HEK293 (cell line): ENCODE results near the gene GOSR2.

Experiments
- MEIS1 ChIP-seq: sonication (generic); formaldehyde crosslinking; IDR thresholded peaks from 2 replicates; pipeline ENCODE4 v1.8.1; 2022; ENCODE audit warnings: missing genetic modification reagents, mild to moderate bottlenecking, borderline replicate concordance
- PATZ1 ChIP-seq: fragments of 450-650 bp; formaldehyde crosslinking; IDR thresholded peaks from 2 replicates; pipeline ENCODE4 v1.5.1; 2016; ENCODE audit warnings: missing biosample characterization, missing genetic modification characterization
- REST ChIP-seq: fragments of 450-650 bp; formaldehyde crosslinking; IDR thresholded peaks from 2 replicates; pipeline ENCODE4 v1.5.1; 2016; ENCODE audit warnings: missing biosample characterization, missing genetic modification characterization
- SP2 ChIP-seq: fragments of 450-650 bp; formaldehyde crosslinking; IDR thresholded peaks from 2 replicates; pipeline ENCODE4 v1.5.1; 2016; ENCODE audit warnings: missing biosample characterization, missing genetic modification characterization
- YY1 ChIP-seq: fragments of 450-650 bp; formaldehyde crosslinking; IDR thresholded peaks from 2 replicates; pipeline ENCODE4 v1.5.1; 2018; ENCODE audit warnings: missing biosample characterization, missing genetic modification characterization
- ZBTB10 ChIP-seq: fragments of 450-650 bp; formaldehyde crosslinking; IDR thresholded peaks from 2 replicates; pipeline ENCODE4 v1.5.1; 2016; ENCODE audit warnings: missing biosample characterization, missing genetic modification characterization
- ZBTB21 ChIP-seq: fragments of 450-650 bp; formaldehyde crosslinking; IDR thresholded peaks from 2 replicates; pipeline ENCODE4 v1.5.1; 2017; ENCODE audit warnings: missing biosample characterization, missing genetic modification characterization
- ZNF274 ChIP-seq, 2 experiments: fragments of 200-500 bp in 1 of 2; fragments of 450-650 bp in 1 of 2; sonication (Bioruptor generic) in 1 of 2; formaldehyde crosslinking in 1 of 2; IDR thresholded peaks; 2 replicates each; pipeline versions ENCODE4 v1.5.1 to v1.6.1; 2014 to 2016; ENCODE audit warnings: borderline replicate concordance in 1 of 2, inconsistent platforms in 1 of 2, low read length in 1 of 2, missing biosample characterization in 1 of 2, missing genetic modification characterization in 1 of 2
- ZNF280C ChIP-seq: fragments of 450-650 bp; formaldehyde crosslinking; IDR thresholded peaks from 2 replicates; pipeline ENCODE4 v1.5.1; 2016; ENCODE audit warnings: missing biosample characterization, missing genetic modification characterization
- ZNF354C ChIP-seq: fragments of 450-650 bp; formaldehyde crosslinking; IDR thresholded peaks from 2 replicates; pipeline ENCODE4 v1.5.1; 2016; ENCODE audit warnings: missing biosample characterization, missing genetic modification characterization, low read depth, borderline replicate concordance
- ZNF433 ChIP-seq: fragments of 450-650 bp; formaldehyde crosslinking; IDR thresholded peaks from 2 replicates; pipeline ENCODE4 v1.5.1; 2016; ENCODE audit warnings: missing biosample characterization, missing genetic modification characterization, low read depth
- ZNF473 ChIP-seq: fragments of 450-650 bp; formaldehyde crosslinking; IDR thresholded peaks from 2 replicates; pipeline ENCODE4 v1.5.1; 2017; ENCODE audit warnings: missing biosample characterization, missing genetic modification characterization
- TF ChIP-seq, protein P1 (sequence below): fragments of 450-650 bp; formaldehyde crosslinking; IDR thresholded peaks from 2 replicates; pipeline ENCODE4 v1.5.1; 2016; ENCODE audit warnings: missing biosample characterization, missing genetic modification characterization

DNA sequence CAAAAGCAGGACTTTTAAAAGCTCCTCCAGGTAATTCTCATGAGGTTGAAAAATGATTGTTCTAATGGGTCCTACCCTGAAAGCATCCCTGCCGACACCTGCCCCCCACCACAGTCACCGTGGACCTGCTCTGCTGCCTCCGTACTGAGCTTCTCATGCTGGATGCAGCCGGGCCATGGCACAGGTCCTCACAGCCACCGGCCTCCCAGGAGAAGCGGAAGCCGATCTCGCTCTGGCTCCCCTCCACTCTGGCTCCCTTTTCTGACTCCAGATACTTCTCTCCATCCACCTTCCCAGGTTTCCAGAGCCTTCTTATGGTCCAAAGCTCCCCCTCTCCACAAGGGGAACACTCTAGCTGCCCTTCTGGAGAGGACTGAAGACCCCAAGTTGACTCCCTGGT lies 45.9 kb downstream of the GOSR2 start:
- TF ChIP-seq ZNF354C (tag by site-specific recombination) (no peak), YY1 (tag by site-specific recombination) (no peak), REST (tag by site-specific recombination) (no peak), SP2 (no peak), ZBTB21 (no peak), MEIS1 (CRISPR knock-in tag) (no peak), ZNF433 (tag by site-specific recombination) (no peak), ZNF473 (no peak), ZBTB10 (tag by site-specific recombination) (no peak), PATZ1 (tag by site-specific recombination) (no peak), ZNF280C (tag by site-specific recombination) (no peak), ZNF274 (IDR thresholded peaks at IDR 0.05; ENCODE audit: low read length) (no peak), ZNF274 (tag by site-specific recombination; IDR thresholded peaks at IDR 0.05; ENCODE audit: borderline replicate concordance) (no peak)
- TF ChIP-seq, protein P1, sequence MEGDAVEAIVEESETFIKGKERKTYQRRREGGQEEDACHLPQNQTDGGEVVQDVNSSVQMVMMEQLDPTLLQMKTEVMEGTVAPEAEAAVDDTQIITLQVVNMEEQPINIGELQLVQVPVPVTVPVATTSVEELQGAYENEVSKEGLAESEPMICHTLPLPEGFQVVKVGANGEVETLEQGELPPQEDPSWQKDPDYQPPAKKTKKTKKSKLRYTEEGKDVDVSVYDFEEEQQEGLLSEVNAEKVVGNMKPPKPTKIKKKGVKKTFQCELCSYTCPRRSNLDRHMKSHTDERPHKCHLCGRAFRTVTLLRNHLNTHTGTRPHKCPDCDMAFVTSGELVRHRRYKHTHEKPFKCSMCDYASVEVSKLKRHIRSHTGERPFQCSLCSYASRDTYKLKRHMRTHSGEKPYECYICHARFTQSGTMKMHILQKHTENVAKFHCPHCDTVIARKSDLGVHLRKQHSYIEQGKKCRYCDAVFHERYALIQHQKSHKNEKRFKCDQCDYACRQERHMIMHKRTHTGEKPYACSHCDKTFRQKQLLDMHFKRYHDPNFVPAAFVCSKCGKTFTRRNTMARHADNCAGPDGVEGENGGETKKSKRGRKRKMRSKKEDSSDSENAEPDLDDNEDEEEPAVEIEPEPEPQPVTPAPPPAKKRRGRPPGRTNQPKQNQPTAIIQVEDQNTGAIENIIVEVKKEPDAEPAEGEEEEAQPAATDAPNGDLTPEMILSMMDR (tag by site-specific recombination) = no peak
